A549 treated with RU486 at 1 μM for 4 hours (cell line): Measurements from ENCODE around the gene PSME3. TPM values are rescaled to one million over a fixed set of nuclear protein-coding genes. Genes with fewer than 3 reads are reported as not detected.

Experiments
- total RNA-seq: library from RNA; stranded (reverse); fragments of 200-300 nt; extraction: Qiagen RNA extraction; gene quantifications from 5 replicates; pipeline ENCODE4 v1.2.3, GENCODE V29; 2022; ENCODE audit warnings: low read depth

Gene PSME3, protein sequence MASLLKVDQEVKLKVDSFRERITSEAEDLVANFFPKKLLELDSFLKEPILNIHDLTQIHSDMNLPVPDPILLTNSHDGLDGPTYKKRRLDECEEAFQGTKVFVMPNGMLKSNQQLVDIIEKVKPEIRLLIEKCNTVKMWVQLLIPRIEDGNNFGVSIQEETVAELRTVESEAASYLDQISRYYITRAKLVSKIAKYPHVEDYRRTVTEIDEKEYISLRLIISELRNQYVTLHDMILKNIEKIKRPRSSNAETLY
- 233 to 282 TPM (median 239 TPM) in 5 replicates for total RNA-seq

DNA sequence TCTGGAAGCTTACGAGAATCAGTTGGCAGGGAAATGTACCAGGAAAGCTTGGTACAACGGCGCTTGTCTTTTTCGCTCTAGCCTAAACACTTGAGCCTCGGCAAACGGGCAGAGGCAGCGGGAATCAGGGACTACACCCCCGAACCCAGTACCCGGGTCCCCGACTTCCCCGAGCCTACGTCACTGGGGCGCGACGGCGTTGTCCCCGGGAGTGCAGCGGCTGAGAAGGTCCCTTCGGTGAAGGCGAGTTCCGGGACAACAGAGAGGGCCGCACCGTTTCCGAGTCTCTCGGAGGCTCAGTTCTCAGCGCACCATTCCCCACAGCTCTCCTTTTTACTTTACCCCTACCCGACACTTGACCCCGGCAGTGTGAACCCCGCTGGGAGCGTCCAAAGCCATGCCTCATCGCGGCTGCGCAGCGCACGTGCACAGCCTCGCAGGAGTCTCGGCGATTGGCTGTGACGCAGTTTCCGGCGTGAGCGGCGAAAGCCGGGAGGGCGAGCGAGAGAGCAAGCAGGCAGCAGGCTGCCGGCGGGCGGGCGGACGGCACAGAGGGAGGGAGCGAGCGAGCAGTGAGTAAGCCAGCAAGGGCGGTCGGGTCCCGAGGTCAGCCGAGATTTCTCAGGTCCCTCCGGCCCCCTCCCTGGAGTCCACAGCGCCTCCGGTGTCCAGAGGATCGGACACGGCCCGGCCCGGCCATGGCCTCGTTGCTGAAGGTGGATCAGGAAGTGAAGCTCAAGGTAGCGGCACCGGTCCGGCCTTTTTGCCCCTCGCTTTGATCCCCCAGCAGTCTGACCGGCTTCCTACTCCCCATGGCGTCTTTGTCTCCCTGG is at the start of gene PSME3:
TSS of gene PSME3 (plus strand) at position 464 of the 833 bp plus-strand sequence. CDS start at position 699, 235 bp downstream.

GRCh38 chr17:42798383-42799380 is 34.5 kb upstream of the PSME3 start, which contains the start of the genes CNTD1 and COA3:
Gene CNTD1, plus strand, starts transcription at chr17:42798861. Its CDS starts 207 bp downstream, at chr17:42799068.
Gene COA3, minus strand, starts transcription at chr17:42798704. Its CDS starts 23 bp downstream, at chr17:42798681.

GRCh38 chr17:42844271-42844670 is 11.1 kb downstream of the PSME3 start, which contains the start of gene AOC2:
Gene AOC2, plus strand, starts transcription at chr17:42844580. Its CDS starts 47 bp downstream, at chr17:42844627.

GRCh38 chr17:42850954-42851353 is 17.8 kb downstream of the PSME3 start, which contains the start of gene AOC3:
Gene AOC3, plus strand, starts transcription at chr17:42851199. Its CDS starts 145 bp downstream, at chr17:42851344.

Other genes starting within 250 kb of the PSME3 start
- gene RETREG3, start 224.0 kb upstream of the PSME3 start, total RNA-seq = 26.5 to 30.0 TPM (median 28.4 TPM) in 5 replicates
- 139 to 156 TPM (median 151 TPM) in 5 replicates for gene TUBG1, start 223.7 kb upstream of the PSME3 start, total RNA-seq
- gene TUBG2, start 174.1 kb upstream of the PSME3 start, total RNA-seq = 16.9 to 25.5 TPM (median 22.6 TPM) in 5 replicates
- 12.2 to 19.5 TPM (median 17.5 TPM) in 5 replicates for gene PLEKHH3, start 156.4 kb upstream of the PSME3 start, total RNA-seq
- 0.28 to 0.61 TPM (median 0.35 TPM) in 5 replicates for gene CCR10, start 151.6 kb upstream of the PSME3 start, total RNA-seq
- 4.3 to 6.5 TPM (median 5.8 TPM) in 5 replicates for gene CNTNAP1, start 150.9 kb upstream of the PSME3 start, total RNA-seq
- 7.2 to 13.2 TPM (median 10.2 TPM) in 5 replicates for gene EZH1, start 88.4 kb upstream of the PSME3 start, total RNA-seq
- 0.65 to 1.5 TPM (median 0.76 TPM) in 5 replicates for gene RAMP2, start 72.2 kb upstream of the PSME3 start, total RNA-seq
- 124 to 132 TPM (median 125 TPM) in 5 replicates for gene VPS25, start 59.9 kb upstream of the PSME3 start, total RNA-seq
- 0.85 to 1.7 TPM (median 1.4 TPM) in 5 replicates for gene WNK4, start 52.8 kb upstream of the PSME3 start, total RNA-seq
- 117 to 153 TPM (median 137 TPM) in 5 replicates for gene COA3, start 34.7 kb upstream of the PSME3 start, total RNA-seq
- gene CNTD1, start 34.5 kb upstream of the PSME3 start, total RNA-seq = not detected in 5 replicates
- 78.7 to 105 TPM (median 81.3 TPM) in 5 replicates for gene BECN1, start 9.1 kb upstream of the PSME3 start, total RNA-seq
- 1.4 to 2.0 TPM (median 1.9 TPM) in 5 replicates for gene AOC2, start 11.2 kb downstream of the PSME3 start, total RNA-seq
- gene AOC3, start 17.8 kb downstream of the PSME3 start, total RNA-seq = 0.82 to 1.6 TPM (median 1.1 TPM) in 5 replicates
- not detected in 5 replicates for gene G6PC1, start 67.4 kb downstream of the PSME3 start, total RNA-seq
- 50.2 to 57.9 TPM (median 52.4 TPM) in 5 replicates for gene AARSD1, start 131.1 kb downstream of the PSME3 start, total RNA-seq
- gene PTGES3L, start 146.7 kb downstream of the PSME3 start, total RNA-seq = 0.70 to 1.6 TPM (median 1.1 TPM) in 5 replicates
- gene RUNDC1, start 147.2 kb downstream of the PSME3 start, total RNA-seq = 19.2 to 22.8 TPM (median 21.6 TPM) in 5 replicates
- 2,797 to 3,699 TPM (median 3,171 TPM) in 5 replicates for gene RPL27, start 165.0 kb downstream of the PSME3 start, total RNA-seq
- 15.7 to 21.2 TPM (median 17.9 TPM) in 5 replicates for gene IFI35, start 173.4 kb downstream of the PSME3 start, total RNA-seq
- 208 to 241 TPM (median 225 TPM) in 5 replicates for gene VAT1, start 189.0 kb downstream of the PSME3 start, total RNA-seq
- gene RND2, start 191.8 kb downstream of the PSME3 start, total RNA-seq = 0.08 to 0.18 TPM (median 0.13 TPM) in 5 replicates